NT2/D1 (cell line): ENCODE measurements around the gene MTCP1.
A peak's percentile ranks its signal among the peaks of the same experiment; 100 is the strongest.

Source experiments
- DNase-seq: peaks from one replicate; pipeline ENCODE4 v3.0.0-alpha.2; 2011; ENCODE audit warnings: low read depth, low spot score
- H3K27me3 ChIP-seq: 2 replicates; pipeline ENCODE4 v1.6.0; 2011; ENCODE audit warnings: mild to moderate bottlenecking; ENCODE audit not compliant: insufficient read length, insufficient read depth
- H3K36me3 ChIP-seq: 2 replicates; pipeline ENCODE4 v1.6.1; 2011; ENCODE audit warnings: mild to moderate bottlenecking, low read length, mixed read lengths; ENCODE audit not compliant: insufficient read depth, insufficient read length
- H3K4me1 ChIP-seq: 2 replicates; pipeline ENCODE4 v1.5.1; 2011; ENCODE audit not compliant: insufficient read depth, insufficient read length
- H3K4me3 ChIP-seq: 2 replicates; pipeline ENCODE4 v1.5.1; 2011; ENCODE audit warnings: low read depth; ENCODE audit not compliant: insufficient read length
- H3K9ac ChIP-seq: 2 replicates; pipeline ENCODE4 v1.6.0; 2011; ENCODE audit warnings: low read depth; ENCODE audit not compliant: insufficient read length
- H3K9me3 ChIP-seq: 2 replicates; pipeline ENCODE4 v1.5.1; 2011; ENCODE audit warnings: mild to moderate bottlenecking, low read length; ENCODE audit not compliant: insufficient read depth
- SUZ12 ChIP-seq: IDR thresholded peaks from 2 replicates; pipeline ENCODE4 v1.6.1; 2011; ENCODE audit not compliant: insufficient read length, insufficient read depth; ENCODE audit errors: extremely low read depth
- YY1 ChIP-seq: IDR thresholded peaks from 2 replicates; pipeline ENCODE4 v1.6.1; 2011; ENCODE audit not compliant: insufficient read length, insufficient read depth
- ZNF274 ChIP-seq: IDR thresholded peaks from 2 replicates; pipeline ENCODE4 v1.6.1; 2011; ENCODE audit warnings: mild to moderate bottlenecking, low read depth, low read length

MTCP1 gene

DNA sequence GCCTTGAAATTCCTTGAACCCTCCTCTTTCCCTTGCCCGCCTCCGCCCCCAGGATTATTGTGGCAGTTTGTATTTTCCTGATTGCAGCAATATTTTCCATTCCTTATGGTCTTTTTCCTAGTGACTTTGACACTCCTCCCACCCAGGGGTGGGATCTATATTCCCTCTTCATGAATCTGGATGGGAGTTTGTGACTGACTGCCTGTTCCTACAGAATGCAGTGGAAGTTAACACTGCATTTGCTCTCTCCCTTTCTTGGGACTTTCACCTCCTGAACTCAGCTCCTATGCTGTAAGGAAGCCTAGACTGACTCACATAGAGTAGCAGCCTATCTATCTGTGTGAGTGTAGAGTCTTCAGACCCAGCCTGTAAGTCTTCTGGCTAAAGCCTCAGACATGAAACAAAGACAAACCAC is 42.1 kb downstream of the MTCP1 start:
- DNase-seq, result no peak
- no peaks in the 10 kb centered on the region for H3K27me3 ChIP-seq
- TF ChIP-seq YY1 (no peak), ZNF274 (no peak), SUZ12 (no peak)
- no peaks in the 10 kb centered on the region for H3K9me3 ChIP-seq
- H3K4me1 ChIP-seq, result no peaks in the 10 kb centered on the region
- no peak overlapping the region for H3K9ac ChIP-seq
- H3K4me3 ChIP-seq, result no peak overlapping the region
- no peaks in the 10 kb centered on the region for H3K36me3 ChIP-seq

DNA sequence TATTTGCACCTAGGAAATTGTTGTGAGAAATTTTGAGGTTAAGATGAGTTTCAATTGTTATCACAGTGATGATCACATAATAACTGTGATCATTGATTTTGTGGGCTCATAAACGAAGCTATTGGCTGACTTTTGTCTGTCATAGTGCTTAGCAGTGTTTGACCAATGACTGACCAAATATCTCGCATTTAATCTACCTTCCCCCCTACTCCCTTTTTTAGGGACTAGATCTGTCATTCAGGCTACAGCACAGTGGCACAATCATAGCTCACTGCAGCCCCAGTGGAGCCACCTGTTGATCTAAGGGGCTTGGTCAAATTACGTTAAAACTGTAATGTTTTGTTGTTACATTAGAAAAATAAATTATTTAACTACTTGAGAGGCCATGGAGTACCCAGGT is 42.8 kb downstream of the MTCP1 start:
- no peaks in the 10 kb centered on the region for H3K36me3 ChIP-seq
- H3K4me1 ChIP-seq, result no peaks in the 10 kb centered on the region
- no peak overlapping the region for H3K4me3 ChIP-seq
- no peak for TF ChIP-seq SUZ12
- no peak for TF ChIP-seq YY1
- TF ChIP-seq ZNF274, result no peak
- no peak overlapping the region for H3K9ac ChIP-seq
- no peaks in the 10 kb centered on the region for H3K9me3 ChIP-seq
- DNase-seq, result no peak
- H3K27me3 ChIP-seq, result no peaks in the 10 kb centered on the region

DNA sequence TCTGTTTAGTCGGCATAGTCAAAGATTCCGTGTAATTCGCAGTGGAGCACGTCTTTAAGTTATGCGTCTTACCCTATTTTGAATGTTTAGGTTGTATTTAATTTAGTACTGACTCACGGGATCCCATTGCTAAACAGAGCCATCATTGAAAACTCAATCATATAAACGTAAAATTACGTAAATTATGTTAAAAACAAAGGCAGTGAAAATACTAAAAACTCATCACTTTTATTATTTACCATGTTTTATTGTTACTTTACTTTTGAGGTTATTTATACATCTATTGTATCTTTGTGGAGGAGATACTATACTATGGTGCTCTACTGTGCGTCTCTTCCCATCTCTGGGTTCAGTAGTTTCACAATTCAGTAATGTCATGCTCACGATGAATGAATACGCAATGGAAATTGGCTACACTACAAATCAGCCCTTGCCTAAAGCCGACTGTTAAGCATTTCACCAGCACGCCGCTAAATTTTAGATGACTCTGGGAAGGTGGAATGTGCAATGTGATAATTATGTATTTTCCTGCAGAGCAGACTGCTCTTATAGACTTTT is 43.3 kb downstream of the MTCP1 start:
- Histone ChIP-seq H3K27me3 (no peaks in the 10 kb centered on the region), H3K9ac (peak overlapping the region; percentile 67), H3K4me1 (no peaks in the 10 kb centered on the region), H3K4me3 (peak overlapping the region; percentile 70), H3K36me3 (no peaks in the 10 kb centered on the region), H3K9me3 (no peaks in the 10 kb centered on the region)
- TF ChIP-seq YY1, result no peak
- no peak for TF ChIP-seq ZNF274
- TF ChIP-seq SUZ12, result no peak
- no peak for DNase-seq

DNA sequence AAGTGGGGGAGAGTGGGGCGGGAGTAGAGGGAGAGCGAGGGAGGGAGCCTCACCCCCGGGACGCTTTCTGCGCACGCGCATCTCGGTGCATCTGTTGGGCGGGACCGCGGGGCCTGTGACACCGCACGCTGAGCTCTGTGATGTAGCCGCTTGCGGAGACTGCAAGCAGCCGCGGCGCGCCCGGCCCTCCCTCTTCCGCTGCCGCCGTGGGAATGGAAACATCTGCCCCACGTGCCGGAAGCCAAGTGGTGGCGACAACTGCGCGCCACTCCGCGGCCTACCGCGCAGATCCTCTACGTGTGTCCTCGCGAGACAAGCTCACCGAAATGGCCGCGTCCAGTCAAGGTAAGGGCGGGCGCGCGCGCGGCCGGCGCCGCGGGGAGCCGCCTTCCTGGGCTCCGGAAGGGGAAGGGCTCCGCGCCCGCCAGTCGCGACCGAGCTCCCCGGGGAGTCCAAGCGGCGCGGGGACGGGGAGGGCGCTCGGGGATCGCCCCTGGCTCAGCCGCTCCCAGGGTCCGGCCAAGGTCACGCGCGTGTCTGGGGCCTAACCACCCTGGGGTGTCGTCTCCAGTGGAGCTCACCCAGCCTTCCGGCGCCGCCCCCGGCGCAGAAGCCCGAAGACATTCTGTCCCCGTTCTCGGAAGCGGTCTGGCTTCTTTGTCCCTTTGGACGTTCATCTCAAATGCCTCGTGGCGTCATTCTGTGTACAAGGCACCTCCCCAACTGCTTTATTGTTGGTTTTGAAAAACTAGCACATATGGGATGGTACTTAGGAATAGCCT is 44.0 kb downstream of the MTCP1 start, which contains the start of gene FUNDC2:
TSS of gene FUNDC2 (plus strand) at position 118 of the 782 bp plus-strand sequence. CDS start at position 213, 95 bp downstream.
- H3K9me3 ChIP-seq, result no peaks in the 10 kb centered on the region
- H3K27me3 ChIP-seq, result no peaks in the 10 kb centered on the region
- H3K4me3 ChIP-seq, result peak within 1 kb of the TSS; percentile 70
- H3K4me1 ChIP-seq, result no peaks in the 10 kb centered on the region
- H3K9ac ChIP-seq, result peak within 1 kb of the TSS; percentile 67
- DNase-seq, result peak; percentile 54
- no peak for TF ChIP-seq ZNF274
- no peak for TF ChIP-seq YY1
- no peak for TF ChIP-seq SUZ12
- no peaks in the 10 kb centered on the region for H3K36me3 ChIP-seq

DNA sequence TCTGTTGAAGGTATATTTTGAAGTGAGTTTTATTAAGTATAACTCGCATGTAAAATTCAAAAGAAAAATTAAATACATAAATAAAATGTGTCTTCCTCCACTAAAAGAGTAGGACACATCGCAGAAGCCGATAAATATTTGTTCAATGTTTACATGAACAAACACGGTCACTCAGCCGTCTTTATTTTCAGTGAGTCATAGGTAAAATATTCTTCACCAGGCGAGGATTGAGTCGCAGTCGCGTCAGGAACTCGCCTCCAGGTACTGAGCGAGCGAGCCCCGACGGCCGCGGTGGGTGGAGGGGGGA is 44.6 kb downstream of the MTCP1 start:
- DNase-seq, result no peak
- H3K4me3 ChIP-seq, result peak overlapping the region; percentile 21
- no peak overlapping the region for H3K9ac ChIP-seq
- TF ChIP-seq ZNF274 (no peak), YY1 (no peak), SUZ12 (no peak)
- no peaks in the 10 kb centered on the region for H3K27me3 ChIP-seq
- H3K9me3 ChIP-seq, result no peaks in the 10 kb centered on the region
- no peaks in the 10 kb centered on the region for H3K36me3 ChIP-seq
- H3K4me1 ChIP-seq, result no peaks in the 10 kb centered on the region

DNA sequence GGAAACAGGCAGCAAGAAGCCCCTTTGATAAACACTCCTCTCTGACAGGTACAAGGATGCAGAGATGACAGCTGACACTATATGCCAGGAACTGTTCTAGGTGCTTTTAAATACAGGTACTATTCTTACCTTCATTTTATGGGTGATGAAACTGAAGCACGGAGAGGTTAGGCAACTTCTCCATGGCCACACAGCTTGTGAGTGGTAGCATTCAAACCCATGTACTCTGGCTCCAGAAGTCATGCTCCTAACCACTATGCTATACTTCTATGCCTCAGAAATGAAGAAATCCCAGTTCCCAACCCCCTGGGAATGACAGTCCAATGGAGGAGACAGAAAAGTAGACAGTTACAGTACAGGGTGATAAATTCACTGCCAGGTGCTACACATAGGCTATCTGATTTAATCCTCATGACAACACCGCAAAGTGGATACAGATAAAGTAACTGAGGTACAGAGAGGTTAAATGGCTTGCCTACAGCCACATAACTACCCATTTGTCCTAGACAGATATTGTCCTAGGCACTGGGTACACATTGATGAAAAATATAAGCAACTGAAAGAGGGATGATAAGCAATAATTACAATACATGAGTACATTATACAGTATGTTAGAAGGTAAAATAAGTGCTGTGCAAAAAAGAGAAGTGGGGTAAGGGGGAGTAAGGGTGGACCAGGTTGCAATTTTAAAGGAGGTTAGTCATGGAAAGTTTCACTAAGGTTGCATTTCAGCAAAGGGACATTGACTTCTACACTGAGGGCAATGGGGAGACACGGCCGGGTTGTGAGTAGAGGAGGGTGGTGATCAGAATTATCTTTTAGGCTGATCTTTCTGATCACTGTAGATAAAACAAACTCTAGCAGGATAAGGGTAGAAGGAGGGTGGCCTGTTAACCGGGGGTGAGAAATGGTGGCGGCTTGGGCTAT is 46.8 kb downstream of the MTCP1 start:
- H3K4me1 ChIP-seq, result no peaks in the 10 kb centered on the region
- H3K36me3 ChIP-seq, result no peaks in the 10 kb centered on the region
- no peak overlapping the region for H3K9ac ChIP-seq
- no peaks in the 10 kb centered on the region for H3K9me3 ChIP-seq
- no peaks in the 10 kb centered on the region for H3K27me3 ChIP-seq
- no peak for DNase-seq
- no peak overlapping the region for H3K4me3 ChIP-seq
- TF ChIP-seq YY1 (no peak), ZNF274 (no peak), SUZ12 (no peak)

DNA sequence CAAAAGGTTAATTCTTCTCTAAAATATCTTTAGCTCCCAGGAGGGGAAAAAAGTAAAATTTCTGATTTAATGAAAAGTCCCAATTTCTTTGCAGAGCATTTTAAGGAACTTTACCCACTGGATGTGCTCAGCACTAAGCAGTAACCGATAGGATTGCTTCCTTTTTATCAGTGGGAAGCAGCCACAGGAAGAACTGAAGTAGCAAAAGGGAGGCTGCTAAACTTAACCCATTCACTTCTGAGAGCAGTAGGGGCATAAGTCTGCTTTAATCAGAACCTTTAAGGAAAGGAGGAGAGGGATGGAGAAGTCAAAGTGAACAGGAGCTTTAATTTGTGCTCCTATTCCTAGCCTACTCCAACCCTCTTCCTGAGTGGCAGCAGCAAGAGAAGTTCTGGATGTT is 48.4 kb downstream of the MTCP1 start, which contains the start of gene F8:
TSS of gene F8 (minus strand) at position 139 of the 400 bp plus-strand sequence. CDS start 171 bp downstream, outside the sequence.
- H3K36me3 ChIP-seq, result no peaks in the 10 kb centered on the region
- H3K9ac ChIP-seq, result no peak within 1 kb of the TSS
- no peaks in the 10 kb centered on the region for H3K9me3 ChIP-seq
- no peaks in the 10 kb centered on the region for H3K4me1 ChIP-seq
- no peaks in the 10 kb centered on the region for H3K27me3 ChIP-seq
- DNase-seq, result no peak
- H3K4me3 ChIP-seq, result no peak within 1 kb of the TSS
- TF ChIP-seq YY1, result no peak
- TF ChIP-seq SUZ12, result no peak
- no peak for TF ChIP-seq ZNF274
